GM12872 (cell line): ENCODE results near the gene ADD1.

Experiments
- CTCF ChIP-seq: IDR thresholded peaks from 3 replicates; pipeline ENCODE4 v1.5.1; 2011; ENCODE audit warnings: low read depth, mild to moderate bottlenecking, low read length, moderate library complexity; ENCODE audit not compliant: insufficient read depth

Gene ADD1

GRCh38 chr4:2931512-2932301, 88.1 kb downstream of the ADD1 start:
- peak; percentile 65 for TF ChIP-seq CTCF

- TF ChIP-seq CTCF, result no peak
These were observed 88.8 kb downstream of the ADD1 start for GRCh38 chr4:2932321-2932950.

DNA sequence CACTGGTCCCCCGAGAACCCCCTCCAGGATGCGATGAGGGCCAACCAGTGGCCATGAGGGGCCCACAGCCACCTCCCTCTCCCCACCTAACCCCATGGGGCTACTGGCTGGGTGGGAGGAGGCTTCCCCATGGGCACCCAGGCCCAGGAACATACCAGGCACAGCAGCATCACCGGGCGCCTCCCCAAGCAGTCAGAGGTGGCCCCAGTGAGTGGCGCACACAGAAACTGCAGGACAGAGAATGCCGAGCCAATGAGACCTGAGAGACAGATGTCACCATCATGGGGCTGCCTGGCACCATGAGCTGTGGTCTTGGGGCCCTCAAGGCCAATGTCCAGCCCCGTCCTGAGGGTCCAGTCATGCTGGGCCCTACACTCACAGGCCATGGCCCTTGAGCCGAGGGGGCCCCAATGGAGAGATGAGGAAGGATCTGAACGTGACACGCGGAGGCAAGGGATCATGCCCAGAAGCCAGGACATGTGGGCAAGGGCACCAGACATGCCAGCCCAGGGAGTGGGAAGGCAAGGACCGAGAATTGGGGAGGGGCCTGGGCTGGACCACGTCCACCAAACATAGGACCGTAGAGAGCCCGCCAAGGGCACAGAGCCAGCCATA, 89.4 kb downstream of the ADD1 start:
- TF ChIP-seq CTCF, result no peak

- no peak for TF ChIP-seq CTCF
These were observed 90.0 kb downstream of the ADD1 start for GRCh38 chr4:2933566-2934076.

DNA sequence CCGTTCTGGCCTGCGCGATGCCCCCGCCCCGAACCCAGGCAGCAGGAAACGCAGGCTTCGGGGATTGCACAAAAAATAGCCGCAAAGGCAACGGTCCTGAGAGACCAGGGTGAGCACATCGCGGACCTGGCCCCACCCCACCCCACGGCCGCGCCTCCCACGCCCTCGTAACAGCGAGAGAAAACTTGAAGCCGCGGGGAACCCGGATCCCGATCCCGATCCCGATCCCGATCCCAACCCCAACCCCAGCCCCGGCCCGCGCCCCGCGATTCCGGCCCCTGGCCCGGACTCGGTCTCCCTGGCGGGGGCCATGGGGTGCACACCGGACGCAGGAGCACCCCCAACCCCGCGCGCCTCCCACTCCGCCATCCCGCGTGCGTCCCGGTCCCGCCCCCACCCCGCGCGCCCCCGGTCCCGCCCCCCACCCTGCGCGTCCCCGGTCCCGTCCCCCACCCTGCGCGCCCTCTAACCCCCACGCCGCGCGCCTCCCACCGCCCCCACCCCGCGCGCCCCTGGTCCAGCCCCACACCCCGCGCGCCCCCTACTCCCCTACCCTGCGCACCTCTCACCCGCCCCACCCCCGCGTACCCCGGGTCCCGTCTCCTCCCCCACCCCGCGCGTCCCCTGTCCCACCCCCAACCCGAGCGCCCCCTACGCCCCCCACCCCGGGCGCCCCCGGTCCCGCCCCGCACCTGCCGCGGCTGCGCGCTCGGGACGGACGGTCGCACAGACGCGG, 90.6 kb downstream of the ADD1 start:
- no peak for TF ChIP-seq CTCF

DNA sequence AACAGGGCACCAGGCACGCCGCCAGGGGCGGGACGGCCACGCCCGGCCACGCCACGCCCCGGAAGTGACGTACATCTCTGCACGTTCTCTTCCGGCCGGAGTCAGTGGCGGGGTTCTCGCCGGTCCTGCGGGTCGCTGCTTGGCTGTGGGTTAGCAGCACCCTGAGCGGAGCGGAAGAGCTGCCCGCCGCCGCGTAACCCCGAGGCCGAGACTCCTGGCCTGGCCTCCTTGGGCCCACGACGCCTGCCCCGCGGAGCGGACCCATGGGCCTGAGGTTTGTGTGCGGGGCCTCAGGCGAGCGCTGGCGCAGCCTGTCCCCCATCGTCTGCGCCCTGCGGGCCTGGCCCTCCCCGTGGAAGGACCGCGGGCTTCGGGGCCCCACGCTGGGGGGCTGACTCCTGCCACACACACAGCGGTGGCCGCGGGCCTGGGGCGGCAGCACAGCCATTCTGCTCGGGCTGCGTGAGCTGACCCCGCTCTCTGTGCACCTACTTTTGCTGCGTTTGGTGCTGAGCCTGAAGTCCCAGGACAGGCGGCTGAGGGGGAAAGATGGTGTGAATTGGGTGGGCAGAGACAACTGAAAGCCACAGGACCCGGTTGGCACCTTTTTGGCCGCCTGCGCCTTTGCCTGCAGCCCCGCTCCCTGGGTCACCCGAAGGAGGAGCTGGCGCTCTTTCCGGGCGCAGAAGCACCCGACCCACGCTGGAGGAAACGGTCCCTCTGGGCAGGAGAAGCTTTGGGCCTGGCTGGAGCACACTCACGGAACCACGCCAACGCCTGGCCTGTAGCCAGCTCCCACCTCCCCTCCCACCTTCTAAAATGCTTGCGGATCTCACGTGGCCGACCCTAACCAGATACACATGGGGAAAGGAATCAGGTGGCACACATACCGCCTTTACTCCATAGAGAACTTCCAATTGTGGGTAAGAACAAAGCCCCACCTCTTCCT, 91.4 kb downstream of the ADD1 start:
- no peak for TF ChIP-seq CTCF
